ENCODE measurements around the gene ABHD17C.

DNA sequence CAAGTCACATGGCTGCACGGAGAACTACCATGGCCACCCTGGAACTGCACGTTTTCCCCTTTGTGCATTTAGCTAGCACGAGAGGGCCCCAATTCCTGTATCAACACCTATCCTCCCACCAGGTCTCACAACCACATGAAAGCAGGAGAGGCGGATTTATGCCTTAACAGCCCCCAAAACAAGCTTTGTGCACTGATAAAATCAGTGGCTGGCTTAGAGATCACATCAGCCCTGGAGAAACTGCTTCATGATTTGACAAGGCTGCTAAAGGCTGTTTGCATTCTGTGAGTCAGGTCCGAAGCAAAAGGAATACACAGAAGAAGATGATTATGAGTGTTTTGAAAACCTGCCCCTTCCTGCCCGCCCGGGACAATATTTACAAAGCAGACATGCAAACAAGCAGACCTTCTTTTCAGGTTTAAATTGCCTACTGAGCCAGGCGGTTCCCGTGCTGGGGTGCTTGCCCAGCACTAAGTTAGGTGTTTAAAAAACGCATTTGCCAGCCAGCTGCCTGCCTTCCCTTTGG, 109.9 kb downstream of the ABHD17C start:
- TF ChIP-seq POLR2A (IDR thresholded peaks at IDR 0.05; ENCODE audit: low read length) (no peak), GATA1 (IDR thresholded peaks at IDR 0.05; ENCODE audit: low read depth, low read length) (no peak)
